ENCODE results near the gene LSP1.

LSP1 gene

GRCh38 chr11:1825039-1825740 is 27.7 kb upstream of the LSP1 start:
- peak in 1 of 56 donors; percentile 6 for DNase-seq

DNA sequence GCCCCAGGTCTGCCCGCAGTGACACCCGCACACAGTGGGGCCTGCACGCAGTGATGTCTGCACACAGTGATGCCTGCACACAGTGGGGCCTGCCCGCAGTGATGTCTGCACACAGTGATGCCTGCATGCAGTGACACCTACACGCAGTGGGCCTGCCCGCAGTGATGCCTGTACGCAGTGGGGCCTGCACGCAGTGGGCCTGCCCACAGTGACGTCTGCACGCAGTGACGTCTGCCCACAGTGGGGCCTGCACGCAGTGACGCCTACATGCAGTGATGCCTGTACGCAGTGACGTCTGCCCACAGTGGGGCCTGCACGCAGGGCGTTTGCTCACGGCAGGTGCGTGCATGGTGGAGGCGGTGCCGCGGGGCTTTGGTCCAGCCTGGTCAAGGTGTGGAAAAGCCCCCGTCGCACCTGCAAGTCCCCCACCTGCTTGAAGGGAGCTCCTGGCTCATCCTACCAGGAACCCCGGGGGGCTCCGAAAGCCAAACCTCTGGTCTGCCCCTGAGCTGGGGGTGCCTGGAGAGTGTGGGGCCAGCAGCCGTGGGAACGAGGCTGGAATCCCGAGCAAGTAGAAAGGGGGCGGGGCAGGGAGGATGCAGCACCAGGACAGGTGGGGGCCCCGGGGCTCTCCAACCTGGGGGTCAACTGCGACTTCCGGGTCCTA is 27.0 kb upstream of the LSP1 start:
- DNase-seq = no peak

GRCh38 chr11:1826552-1827094 is 26.3 kb upstream of the LSP1 start:
- DNase-seq = peak in 1 of 56 donors; percentile 19

DNA sequence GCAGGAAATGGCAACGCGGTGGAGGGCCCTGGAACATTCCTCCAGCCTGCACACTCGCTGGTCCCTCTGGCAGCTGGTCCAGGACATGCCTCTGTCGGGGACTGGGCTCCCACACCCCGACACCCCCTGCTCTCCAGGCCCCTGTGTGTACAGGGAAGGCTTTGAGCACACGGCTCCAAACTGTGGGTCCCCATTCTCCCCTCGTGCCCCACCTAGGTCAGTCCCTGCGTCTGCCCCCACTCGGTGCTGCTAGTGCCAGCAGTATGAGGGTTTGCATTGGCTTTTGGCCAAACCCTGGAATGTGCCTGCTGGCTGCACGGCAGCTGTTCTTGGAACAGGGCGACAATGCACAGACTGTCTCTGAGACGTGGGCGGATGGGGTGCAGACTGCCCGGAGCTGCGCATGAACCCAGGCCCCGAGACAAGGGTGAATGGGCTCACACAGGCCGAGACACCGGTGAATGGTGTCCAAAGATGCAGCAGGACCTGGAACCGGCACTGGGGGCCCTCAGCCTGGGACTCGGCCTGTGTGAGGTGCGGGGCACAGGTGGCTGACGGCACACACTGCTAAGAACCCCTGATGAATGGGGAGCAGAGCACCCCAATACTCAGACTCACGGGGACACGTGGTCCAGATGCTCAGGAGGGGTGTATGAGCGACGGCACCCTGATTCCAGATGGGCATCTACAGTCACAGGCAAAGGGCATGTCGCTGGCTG is 25.6 kb upstream of the LSP1 start:
- peak in 38 of 56 donors; percentile 13 to 83 (median 52) for DNase-seq

DNA sequence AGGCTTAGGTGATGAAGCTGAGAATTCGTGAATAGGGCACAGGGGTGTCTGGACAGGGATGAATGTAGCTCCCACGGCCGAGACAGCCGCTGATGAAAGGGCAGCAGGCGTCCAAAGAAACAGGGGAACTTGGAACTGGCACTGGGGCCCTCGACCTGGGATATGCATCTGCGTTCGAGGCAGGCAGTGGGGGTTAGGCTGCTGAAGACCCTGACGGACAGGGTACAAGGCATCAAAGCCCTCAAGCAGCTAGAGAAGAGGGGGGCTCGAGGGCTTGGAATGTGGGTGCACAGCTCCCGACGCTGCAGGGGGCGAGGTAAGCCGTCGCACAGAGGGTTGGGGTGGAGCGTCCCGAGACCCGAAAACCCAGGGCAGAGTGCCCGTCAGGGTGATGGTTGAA is 25.0 kb upstream of the LSP1 start:
- no peak for DNase-seq

DNA sequence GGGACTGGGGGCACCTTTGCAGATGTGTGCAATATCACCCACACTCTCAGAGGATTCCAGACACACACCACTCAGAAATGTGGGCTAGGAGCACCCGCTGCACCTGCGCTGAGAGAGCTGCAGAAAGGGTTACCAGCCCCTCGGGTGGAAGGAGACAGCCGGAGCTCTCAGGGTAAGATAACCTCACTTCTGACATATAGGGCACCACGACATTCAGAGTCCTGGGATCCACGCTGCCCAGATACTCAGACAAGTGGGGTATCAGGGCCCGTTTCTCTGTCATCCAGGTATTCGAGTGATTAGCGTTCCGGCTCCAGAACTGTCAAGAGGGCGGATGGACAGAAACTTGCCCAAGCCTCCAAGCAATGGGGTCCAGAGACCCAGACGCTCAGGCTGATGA is 24.3 kb upstream of the LSP1 start:
- no peak for DNase-seq

DNA sequence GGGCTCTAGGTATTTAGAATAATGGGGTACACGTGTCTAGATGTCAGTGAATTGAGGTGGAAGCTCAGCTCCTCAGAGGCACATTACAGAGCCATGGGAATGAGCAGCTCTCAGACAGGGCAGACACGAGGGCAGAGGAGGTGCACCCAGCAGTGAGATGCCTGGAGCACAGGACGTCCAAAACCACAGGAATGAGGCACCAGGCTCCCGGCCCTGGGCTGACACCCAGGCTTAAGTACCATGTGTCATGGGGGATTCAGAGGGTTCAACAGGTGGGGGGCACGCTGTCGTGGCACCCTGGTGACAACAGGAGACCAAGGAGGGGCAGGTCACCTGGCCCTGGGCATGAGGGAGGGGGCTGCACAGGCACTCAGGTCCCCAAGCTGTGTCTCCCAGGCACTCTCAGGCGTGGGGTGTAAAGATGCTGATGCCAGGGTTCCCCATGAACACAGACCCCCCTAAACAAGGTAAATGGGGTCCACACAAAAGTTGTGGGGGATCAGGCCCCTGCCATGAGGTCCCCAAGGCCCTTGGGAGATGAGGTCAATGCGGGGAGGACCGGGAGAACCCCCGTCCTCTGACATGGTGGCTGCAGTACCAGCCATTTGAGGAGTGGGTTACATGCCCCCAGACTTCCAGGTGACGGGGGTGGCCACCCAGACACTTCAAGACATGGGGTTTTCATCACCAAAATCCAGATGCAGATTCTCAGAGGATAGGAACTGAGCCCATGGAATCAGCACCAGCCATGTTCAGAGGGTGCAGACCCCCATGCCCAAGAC is 23.7 kb upstream of the LSP1 start:
- DNase-seq = no peak

- no peak for DNase-seq
Observed at GRCh38 chr11:1830004-1830321, 22.9 kb upstream of the LSP1 start.

DNA sequence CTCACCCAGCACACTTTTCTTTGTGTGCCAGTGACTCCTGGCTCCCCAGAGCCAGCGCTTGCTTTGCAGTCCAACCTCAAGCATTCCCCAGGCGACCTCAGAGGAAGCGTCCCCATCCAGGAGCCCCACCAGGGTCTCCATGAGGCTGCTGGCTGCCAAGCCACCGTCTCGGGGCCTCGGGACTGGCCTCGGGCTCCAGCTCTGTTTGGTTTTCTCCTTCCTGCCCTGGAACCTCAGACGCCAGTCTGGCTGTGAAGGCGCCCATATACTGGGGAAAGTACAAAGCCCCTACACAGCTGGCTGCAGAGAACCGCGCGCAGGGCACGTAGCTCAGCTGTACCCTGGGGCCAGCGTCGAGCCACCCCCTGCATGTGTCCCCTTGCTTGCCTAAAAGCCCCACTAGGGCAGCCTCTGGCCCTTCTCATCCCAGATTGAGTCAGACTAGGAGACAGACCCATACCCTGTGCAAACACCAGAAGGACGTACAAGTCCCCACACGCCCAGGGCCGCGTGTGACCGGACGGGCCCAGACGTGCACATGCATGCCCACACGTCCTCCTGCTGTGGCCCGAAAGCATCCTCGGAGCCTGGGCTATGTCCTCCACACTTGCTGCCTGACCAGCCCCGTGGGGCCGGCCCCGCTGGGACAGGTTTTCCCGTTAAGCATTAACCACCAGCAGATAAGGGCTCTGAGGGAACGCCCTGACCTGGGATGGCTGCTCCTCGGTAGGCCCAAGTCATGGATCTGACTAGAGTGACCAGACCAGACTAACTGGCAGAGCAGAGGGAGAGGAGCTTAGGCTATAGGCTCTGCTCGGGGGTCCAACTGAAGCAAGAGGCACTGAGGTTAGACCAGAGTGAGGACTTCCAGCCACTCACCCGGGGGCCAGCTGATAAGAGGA is 22.3 kb upstream of the LSP1 start:
- DNase-seq = no peak

DNA sequence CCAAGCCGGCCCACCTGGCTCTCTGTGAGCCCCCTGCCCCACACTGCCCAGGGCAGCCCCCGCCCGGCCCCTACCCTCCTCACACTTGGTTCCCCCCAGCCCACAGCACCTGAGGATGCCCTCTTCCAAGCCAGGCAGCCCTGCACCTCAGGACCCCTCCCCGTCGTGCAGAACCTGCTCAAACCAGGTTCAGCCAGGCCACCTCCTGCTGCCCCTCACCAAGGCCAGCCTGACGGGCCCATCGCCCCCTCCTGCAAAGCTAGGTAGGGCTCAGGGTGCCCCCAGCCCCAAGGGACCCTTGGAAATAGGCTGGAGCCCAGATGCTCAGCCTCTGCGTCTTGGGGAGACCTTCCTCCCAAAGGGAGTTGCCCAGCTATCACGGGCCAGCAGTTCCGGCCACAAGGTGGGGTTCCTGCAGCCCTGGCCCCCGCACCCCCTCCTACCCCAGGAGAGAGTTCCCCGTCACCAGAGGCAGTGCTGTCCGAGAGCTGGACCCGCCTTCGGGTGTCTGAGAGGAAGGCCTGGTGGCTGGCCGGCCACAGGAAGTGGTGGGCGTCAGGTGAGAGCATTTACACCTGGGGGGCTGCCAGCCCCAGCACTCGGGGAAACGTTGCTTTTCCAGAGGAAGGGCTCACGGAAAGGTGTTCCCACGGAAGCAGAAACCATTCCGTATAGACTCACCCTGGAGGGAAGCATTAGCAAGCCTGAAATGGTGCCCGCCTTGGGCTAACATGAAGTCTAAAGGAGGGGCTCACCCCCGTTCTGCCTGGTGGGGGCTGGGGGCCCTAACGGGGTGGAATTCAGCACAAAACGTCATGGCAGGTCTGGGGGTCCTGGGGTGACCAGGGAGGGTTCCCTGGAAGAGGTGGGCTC is 21.3 kb upstream of the LSP1 start:
- DNase-seq = no peak

DNA sequence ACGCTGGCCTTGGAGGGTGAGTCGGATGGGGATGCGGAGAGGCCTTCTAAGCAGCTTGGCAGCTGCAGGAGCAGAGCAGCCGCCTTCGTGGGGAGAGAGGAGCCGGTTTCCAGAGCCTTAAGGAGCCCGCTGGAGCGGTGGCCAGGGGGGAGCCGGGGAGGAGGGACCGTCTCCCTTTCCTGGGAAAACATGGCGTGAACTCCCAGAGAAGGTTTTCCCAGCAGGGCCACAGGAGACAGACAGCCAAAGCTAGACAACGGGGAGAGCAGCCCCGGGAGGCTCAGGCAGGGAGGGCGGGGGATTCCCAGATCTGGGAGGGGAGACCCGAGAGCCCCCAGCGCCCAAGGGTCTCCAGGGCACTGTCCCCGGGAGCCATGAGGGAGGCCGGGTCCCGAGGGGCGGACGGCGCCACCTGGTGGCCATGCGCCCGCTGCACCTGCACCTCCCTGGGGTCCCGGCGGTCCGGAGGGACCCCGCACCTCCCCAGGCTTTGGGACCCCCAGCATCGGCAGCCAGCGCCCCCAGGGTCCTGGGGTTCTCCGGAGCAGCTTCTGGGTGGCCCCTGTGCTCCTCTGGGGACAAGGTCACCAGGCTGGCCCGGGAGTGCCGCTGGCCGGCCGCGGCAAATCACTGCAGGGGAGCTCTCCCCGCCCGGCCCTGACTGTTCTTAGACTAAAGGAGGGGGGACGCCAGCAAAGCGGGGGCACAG is 20.5 kb upstream of the LSP1 start:
- DNase-seq = peak in 31 of 56 donors; percentile 16 to 80 (median 50)

DNA sequence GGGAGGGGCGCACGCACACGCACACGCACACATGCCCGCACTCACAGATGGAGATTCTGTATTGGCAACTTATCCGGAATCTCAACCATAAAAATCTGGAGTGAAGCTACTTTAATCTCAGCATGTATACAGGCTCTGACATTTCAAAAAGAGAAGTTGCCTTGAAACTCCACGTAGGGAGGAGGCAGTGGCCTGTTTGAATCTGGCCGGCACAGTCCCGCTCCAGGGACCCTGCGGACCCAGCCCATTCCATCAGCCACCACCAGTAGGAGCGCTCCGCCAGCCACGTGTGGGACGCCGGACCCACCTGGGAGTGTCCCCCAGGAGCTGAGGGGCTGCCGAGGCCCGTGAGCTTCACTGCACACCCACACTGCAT is 20.0 kb upstream of the LSP1 start:
- no peak for DNase-seq

- DNase-seq = no peak
Observed at GRCh38 chr11:1834062-1834610, 18.7 kb upstream of the LSP1 start.

- no peak for DNase-seq
Observed at GRCh38 chr11:1834779-1835670, 17.9 kb upstream of the LSP1 start, which contains the start of gene SYT8. Gene SYT8 (plus strand): TSS chr11:1834990. CDS start chr11:1835106, 116 bp downstream.

- DNase-seq = no peak
Observed at GRCh38 chr11:1835671-1836010, 17.2 kb upstream of the LSP1 start.

- no peak for DNase-seq
Observed at GRCh38 chr11:1836011-1836945, 16.6 kb upstream of the LSP1 start.
